Left ventricle myocardium inferior (tissue), 1 donor: ENCODE measurements around the gene TLE7. TPM values are rescaled to one million over a fixed set of nuclear protein-coding genes. Genes with fewer than 3 reads are reported as not detected.

Source experiments
- DNase-seq: peaks from one replicate; pipeline ENCODE4 v3.0.0-alpha.2; 2020
- H3K27ac ChIP-seq: fragments of 200-600 bp; replicated peaks from 2 replicates; pipeline ENCODE4 v1.8.0; 2021
- H3K27me3 ChIP-seq: fragments of 200-600 bp; 2 replicates; pipeline ENCODE4 v1.8.0; 2021; ENCODE audit warnings: low read depth
- H3K36me3 ChIP-seq: fragments of 200-600 bp; 2 replicates; pipeline ENCODE4 v1.8.0; 2021
- H3K4me1 ChIP-seq: fragments of 200-600 bp; 2 replicates; pipeline ENCODE4 v1.8.0; 2021
- H3K4me3 ChIP-seq: fragments of 200-600 bp; 2 replicates; pipeline ENCODE4 v1.8.0; 2021; ENCODE audit warnings: mild to moderate bottlenecking, moderate library complexity
- H3K9me3 ChIP-seq: fragments of 200-600 bp; replicated peaks from 2 replicates; pipeline ENCODE4 v1.8.0; 2021
- CTCF ChIP-seq: fragments of 200-600 bp; IDR thresholded peaks from 2 replicates; pipeline ENCODE4 v1.8.0; 2021; ENCODE audit warnings: antibody characterized with exemption, mild to moderate bottlenecking, borderline replicate concordance
- intact Hi-C: fragments of 100-400 bp; cut with micrococcal nuclease; formaldehyde crosslinking; loops from one replicate; pipeline ENCODE4 v1.11.0; 2022
- total RNA-seq: library from RNA; stranded (reverse); fragmentation: NEBNext Ultra II Directional; extraction: Animal tissue kit (Norgen Biotek cat#: 25700); gene quantifications from one replicate; pipeline ENCODE4 v1.2.1, GENCODE V29; 2021
- donor health status: DM: no; HTN: yes; CAD: no; lungs with severe emphysema.

TLE7 gene
- total RNA-seq, 1 donor from 2014 or later: not detected

GRCh38 chr16:71410146-71410545, 31.7 kb downstream of the TLE7 start:
- H3K36me3 ChIP-seq: no peaks in the 10 kb centered on the region
- H3K4me3 ChIP-seq: no peak overlapping the region
- no peaks in the 10 kb centered on the region for H3K9me3 ChIP-seq
- intact Hi-C loops: loop anchor here (5.0 kb wide), 1 partner anchor 87 kb away; no protein-coding TSS in a partner anchor
- TF ChIP-seq CTCF: no peak
- H3K27ac ChIP-seq: no peak overlapping the region
- H3K4me1 ChIP-seq: no peaks in the 10 kb centered on the region
- peaks cover 88% of the 10 kb centered on the region for H3K27me3 ChIP-seq
- no peak for DNase-seq

- Histone ChIP-seq H3K9me3 (peaks cover 5% of the 10 kb centered on the region), H3K4me1 (no peaks in the 10 kb centered on the region), H3K27me3 (peaks cover 88% of the 10 kb centered on the region), H3K4me3 (no peak overlapping the region), H3K36me3 (no peaks in the 10 kb centered on the region), H3K27ac (no peak overlapping the region)
- TF ChIP-seq CTCF: no peak
- DNase-seq: no peak
- intact Hi-C loops: no loop called here
Observed at GRCh38 chr16:71409011-71409775, 32.7 kb downstream of the TLE7 start.

GRCh38 chr16:71408536-71408935, 33.3 kb downstream of the TLE7 start:
- DNase-seq: no peak
- Histone ChIP-seq H3K4me3 (no peak overlapping the region), H3K9me3 (peaks cover 11% of the 10 kb centered on the region), H3K27ac (no peak overlapping the region), H3K36me3 (no peaks in the 10 kb centered on the region), H3K27me3 (peaks cover 88% of the 10 kb centered on the region), H3K4me1 (no peaks in the 10 kb centered on the region)
- intact Hi-C loops: no loop called here
- no peak for TF ChIP-seq CTCF

- H3K36me3 ChIP-seq: no peaks in the 10 kb centered on the region
- H3K27me3 ChIP-seq: peaks cover 94% of the 10 kb centered on the region
- TF ChIP-seq CTCF: no peak
Observed at GRCh38 chr16:71407731-71408130, 34.1 kb downstream of the TLE7 start.

GRCh38 chr16:71406724-71407123, 35.1 kb downstream of the TLE7 start:
- no peak overlapping the region for H3K27ac ChIP-seq
- peaks cover 11% of the 10 kb centered on the region for H3K9me3 ChIP-seq
- no peak overlapping the region for H3K4me3 ChIP-seq
- no peaks in the 10 kb centered on the region for H3K4me1 ChIP-seq
- DNase-seq: no peak
- no peaks in the 10 kb centered on the region for H3K36me3 ChIP-seq
- intact Hi-C loops: no loop called here
- no peak for TF ChIP-seq CTCF
- H3K27me3 ChIP-seq: peaks cover 95% of the 10 kb centered on the region

More at GRCh38 chr16:71407731-71408130, 34.1 kb downstream of the TLE7 start:
- no peak overlapping the region for H3K27ac ChIP-seq
- no peaks in the 10 kb centered on the region for H3K4me1 ChIP-seq
- DNase-seq: no peak
- peaks cover 11% of the 10 kb centered on the region for H3K9me3 ChIP-seq
- intact Hi-C loops: no loop called here
- H3K4me3 ChIP-seq: no peak overlapping the region
